A549 treated with CORT108297 at 1 μM for 4 hours (cell line): ENCODE results near the gene CARNS1. TPM values are rescaled to one million over a fixed set of nuclear protein-coding genes. Genes with fewer than 3 reads are reported as not detected.

Source experiments
- total RNA-seq: library from RNA; stranded (reverse); fragments of 200-300 nt; extraction: Qiagen RNA extraction; gene quantifications from 5 replicates; pipeline ENCODE4 v1.2.3, GENCODE V29; 2022

CARNS1 gene, protein sequence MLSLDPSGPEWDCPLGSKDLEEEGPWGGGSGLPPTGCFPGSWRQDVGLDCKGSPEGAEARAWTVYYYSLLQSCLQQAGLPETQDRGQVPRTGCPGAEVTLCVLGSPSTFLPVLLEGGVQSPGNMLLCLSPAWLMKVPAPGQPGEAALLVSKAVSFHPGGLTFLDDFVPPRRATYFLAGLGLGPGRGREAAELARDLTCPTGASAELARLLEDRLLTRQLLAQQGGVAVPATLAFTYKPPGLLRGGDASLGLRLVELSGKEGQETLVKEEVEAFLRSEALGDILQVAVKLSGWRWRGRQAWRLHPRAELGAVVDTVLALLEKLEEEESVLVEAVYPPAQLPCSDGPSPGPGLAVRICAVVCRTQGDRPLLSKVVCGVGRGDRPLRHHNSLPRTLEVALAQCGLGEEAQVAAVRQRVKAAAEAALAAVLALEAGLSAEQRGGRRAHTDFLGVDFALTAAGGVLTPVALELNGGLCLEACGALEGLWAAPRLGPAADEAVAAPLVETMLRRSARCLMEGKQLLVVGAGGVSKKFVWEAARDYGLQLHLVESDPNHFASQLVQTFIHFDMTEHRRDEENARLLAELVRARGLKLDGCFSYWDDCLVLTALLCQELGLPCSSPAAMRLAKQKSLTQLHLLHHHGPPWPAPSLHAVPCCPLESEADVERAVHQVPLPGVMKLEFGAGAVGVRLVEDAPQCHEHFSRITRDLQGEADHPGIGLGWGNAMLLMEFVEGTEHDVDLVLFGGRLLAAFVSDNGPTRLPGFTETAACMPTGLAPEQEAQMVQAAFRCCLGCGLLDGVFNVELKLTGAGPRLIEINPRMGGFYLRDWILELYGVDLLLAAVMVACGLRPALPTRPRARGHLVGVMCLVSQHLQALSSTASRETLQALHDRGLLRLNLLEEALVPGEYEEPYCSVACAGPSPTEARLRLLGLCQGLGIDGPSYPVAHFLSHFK
- 0.09 to 0.29 TPM (median 0.21 TPM) in 5 replicates for total RNA-seq

DNA sequence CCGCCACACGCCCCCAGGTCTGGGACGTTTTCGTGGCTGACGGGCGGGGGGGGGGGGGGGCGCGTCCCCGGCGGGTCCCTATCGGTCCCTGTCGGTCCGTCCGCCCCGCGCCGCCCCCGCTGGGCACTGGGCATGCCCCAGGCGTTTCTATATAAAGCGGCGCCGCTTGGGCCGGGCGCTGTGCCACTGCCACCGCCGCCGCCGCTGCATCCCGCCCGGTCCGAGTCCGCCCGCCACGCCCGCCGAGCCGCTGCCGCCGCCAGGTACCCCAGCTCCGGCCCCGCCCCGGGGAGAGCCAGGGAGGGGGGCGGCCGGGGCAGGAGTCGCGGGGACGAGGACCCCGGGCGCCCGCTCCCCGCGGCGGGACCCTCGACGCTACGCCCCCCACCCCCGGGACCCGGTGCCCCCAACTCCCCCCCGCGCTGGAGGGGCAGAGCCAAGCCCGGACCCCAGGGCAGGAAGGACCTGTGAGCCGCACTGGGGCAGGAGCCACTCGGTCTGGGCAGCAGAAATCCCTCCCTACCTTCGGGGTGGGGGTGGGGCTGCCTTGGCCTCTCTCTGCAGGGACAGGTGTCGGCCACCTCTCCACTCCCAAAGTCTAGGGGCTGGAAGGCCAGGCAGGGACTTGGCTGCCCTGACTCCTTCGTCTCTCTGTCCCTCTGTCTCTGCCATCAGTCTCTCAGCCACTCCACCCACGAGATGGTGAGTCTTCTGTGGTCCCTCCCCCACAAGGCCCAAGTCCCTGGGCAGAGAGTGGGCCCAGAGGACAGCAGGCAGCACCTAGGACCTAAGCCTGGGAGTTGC lies at the start of gene CARNS1:
Gene CARNS1 (plus strand): TSS at position 178 of the 804 bp plus-strand sequence. CDS start 522 bp downstream, at position 700.

DNA sequence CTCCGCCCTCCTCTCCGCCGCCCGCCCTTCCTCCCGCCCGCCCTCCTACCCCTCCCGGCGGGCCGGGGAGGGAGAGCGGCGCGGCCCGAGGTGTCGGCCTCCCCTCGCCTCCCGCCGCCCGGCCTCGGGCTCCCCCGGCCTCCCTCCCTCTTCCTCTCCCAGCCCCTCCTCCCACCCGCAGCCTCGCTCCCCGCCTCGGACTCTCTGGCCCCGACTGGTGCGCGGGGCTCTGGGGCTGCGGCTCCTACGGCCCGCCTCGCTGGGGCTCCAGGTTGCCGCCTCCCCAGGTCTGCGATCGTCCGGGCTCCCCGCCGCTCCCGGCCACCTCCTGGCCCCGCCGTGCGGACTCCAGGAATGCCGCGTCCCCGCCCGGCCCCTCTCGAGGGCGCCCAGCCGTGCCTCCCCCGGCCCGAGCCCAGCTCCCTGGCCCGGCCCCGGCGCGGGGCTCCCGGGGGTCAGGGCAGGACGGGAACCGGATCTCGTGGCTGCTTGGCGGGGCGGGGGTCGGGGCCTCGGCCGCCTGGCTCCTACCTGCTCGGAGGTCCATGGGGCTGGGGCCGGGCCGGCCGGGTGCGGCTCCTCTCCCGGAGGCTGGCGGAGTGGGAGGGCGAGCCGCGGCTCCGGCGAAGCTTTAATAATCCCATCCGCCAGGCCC lies 42.4 kb upstream of the CARNS1 start, which contains the start of gene CLCF1:
Gene CLCF1 (minus strand): TSS at position 606 of the 655 bp plus-strand sequence. CDS start 59 bp downstream, at position 547.

DNA sequence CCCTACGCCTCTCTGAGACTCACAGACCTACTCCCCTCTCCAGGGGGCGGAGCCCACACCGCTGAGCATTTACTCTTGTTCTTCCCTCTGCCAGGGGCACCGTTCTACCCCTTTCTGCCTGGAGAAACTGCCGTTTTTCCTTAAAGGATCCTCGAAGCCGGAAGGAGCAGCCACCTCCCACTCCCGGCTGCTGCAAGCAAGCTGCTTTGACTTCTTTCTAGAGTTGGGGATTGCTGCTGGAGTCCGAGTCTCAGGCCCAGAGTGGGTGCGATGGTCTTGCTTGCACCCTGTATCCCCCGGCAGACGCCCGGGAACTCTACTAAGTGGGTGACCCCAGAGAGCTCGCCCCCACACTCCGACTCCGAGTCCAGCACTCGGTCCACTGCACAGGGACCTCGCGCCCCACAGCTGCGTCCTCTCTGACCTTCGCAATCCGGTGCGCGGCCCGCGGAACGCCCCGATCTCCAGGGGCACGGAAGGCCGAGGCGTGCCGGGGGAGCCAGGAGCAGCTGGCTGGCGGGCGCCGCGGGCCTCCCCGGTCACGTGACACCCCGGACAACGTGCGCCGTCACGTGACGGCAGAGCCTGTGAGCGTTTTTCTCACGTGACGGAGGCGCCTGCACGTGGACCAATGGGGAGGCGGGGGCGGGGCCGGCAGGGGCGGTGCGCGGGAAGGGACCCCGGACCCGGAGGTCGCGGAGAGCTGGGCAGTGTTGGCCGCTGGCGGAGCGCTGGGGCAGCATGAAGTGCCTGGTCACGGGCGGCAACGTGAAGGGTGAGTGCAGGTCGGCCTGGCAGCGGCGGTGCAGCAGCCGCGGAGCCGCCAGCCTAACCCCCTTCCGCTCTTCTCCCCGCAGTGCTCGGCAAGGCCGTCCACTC lies 23.9 kb upstream of the CARNS1 start, which contains the start of gene RAD9A:
Gene RAD9A (plus strand): TSS at position 683 of the 879 bp plus-strand sequence. CDS start 59 bp downstream, at position 742.

DNA sequence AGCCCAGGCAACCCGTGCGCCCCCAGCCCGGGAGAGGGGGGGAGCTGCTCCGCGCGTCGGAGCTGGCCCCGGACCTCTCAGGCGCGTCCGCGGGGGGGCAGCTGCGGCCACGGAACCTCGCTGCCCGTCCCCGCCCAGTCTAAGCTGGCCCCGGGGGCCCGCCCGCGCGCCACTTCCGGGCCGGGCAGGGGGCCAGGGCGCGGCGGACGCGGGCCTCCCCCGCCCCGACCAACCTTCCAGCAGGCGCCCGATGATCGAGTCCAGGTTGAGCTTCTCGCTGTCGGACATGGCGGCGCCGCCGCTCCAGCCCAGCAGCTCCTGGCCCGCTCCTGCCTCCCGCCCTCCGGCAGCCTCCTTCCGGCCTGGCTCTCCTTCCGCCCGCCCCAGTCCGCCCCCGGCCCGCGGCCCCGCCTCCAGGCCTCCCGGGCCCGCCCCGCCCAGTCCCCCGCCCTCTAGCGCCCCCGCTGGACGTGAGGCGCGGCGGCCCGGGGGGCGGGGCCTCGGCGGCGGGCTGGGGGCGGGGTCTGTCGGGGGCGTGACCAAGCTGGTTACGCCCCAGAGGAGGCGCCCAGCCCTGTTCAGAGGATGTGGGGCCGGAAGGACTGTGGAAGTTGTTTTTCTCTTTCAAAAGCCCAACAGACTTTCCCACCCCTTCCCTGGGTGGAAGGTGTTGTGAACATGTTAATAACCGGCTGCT lies 13.8 kb upstream of the CARNS1 start, which contains the start of gene PPP1CA:
Gene PPP1CA (minus strand): TSS at position 364 of the 697 bp plus-strand sequence. CDS start 76 bp downstream, at position 288.

DNA sequence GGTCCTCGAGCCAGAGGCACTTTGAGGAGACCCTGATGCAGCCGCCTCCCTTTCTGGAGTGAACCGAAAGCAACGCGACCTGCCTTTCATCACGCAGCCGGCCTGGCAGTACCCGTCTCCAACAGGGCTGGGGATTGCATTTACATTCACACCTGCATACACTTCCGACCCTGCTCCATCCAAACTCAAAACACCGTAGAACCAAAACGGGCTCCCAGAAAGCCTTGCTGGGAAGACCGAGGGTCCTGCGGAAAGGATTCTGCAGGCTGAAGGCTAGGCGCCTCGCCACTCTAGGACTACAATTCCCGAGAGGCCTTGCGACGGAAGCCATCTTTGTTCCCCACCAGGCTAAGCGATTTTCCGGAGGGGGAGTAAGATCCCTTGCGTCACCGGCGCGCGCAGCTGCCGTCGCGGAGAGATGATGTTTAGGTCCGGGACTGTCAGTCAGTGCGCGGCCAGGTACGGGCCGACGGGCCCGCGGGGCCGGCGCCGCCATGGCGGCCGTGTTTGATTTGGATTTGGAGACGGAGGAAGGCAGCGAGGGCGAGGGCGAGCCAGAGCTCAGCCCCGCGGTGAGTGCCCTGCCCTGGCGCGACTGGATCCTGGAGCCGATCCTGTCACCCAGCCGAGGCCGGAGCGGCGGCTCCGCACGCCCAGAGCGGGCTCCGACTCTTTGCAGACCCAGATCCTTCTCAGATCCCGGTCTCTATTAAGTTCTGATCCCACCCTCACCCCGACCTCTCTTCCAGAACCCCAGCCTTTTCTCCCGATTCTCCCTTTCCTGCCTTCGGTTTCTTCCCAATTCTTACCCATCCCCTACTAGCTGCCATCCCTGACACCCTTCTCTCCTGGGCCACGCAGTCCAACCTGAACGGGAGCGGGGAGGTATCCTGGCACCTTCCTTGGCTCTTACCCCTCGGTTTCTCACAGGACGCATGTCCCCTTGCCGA lies 12.8 kb downstream of the CARNS1 start, which contains the start of gene RPS6KB2:
Gene RPS6KB2 (plus strand): TSS at position 443 of the 950 bp plus-strand sequence. CDS start 52 bp downstream, at position 495.

DNA sequence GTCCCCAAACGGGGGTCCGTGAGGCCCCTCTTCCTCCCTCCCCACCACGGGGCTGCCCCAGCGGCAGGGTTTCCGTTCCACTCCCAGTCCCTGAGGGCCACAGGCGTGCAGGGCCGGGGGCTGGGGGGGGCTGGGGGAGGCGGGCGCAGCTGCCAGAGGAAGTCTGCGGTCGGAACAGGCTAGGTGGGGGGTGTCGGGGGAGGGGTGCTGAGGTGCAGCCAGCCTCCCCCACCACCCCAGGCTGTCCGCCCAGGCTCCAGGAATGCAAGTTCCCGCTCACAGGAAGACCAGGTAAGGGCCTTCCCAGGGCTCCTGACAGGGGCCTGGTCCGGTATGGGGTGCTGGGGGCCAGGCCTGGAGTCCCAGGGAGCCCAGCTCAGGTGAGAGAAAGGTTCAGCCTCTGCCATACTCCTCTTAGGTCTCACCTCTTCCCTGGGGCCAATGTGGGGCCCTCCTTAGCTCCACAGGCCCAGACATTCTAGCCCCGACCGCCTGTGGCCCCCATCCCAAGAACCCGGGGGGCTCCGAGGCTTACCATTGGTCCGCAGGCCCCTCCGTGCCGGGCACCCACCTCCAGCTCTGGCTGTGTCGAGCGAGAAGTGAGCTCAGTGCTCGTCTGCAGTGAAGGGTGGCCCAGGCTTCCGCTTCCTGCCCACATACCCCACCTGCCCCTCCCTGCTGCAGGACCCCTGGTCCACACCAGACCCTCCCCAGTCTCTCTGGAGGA lies 21.8 kb downstream of the CARNS1 start, which contains the start of gene PTPRCAP:
Gene PTPRCAP (minus strand): TSS at position 601 of the 727 bp plus-strand sequence. CDS start 63 bp downstream, at position 538.

DNA sequence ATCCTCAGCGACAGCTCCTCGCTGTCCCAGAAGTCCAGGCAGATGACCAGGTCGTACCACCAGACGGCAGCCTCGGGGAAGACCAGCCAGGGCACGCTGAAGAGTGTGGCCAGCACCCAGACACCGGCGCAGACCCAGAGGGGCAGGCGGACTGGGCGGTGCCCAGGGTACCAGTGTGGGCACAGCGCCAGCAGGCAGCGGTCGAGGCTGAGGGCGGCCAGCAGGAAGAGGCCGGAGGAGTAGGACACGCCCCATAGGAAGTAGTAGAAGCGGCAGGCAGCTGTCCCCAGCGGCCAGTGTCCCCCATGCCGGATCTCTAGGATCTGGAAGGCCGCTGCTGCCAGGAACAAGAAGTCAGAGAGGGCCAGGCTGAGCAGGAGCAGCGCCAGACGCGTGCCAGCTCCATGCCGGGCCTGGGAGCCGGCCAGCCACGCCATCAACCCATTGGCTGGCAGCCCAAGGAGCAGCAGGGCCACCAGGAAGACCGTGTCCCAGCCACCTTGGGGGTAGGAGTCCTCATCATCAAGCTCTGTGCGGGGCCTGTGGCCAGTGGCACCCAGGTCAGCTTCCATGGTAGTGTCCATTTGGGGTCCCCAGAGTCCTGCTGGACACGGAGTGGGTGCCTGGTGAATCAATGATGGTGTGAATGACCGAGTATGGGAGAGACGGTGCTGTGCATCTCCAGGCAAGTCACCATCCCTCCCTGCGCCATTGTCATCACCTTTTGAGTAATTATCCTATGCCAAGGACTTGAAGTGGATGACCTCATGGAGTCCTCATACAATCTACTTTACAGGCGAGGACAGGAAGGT lies 36.9 kb downstream of the CARNS1 start, which contains the start of gene GPR152:
Gene GPR152 (minus strand): TSS at position 589 of the 812 bp plus-strand sequence. CDS start 5 bp downstream, at position 584.

DNA sequence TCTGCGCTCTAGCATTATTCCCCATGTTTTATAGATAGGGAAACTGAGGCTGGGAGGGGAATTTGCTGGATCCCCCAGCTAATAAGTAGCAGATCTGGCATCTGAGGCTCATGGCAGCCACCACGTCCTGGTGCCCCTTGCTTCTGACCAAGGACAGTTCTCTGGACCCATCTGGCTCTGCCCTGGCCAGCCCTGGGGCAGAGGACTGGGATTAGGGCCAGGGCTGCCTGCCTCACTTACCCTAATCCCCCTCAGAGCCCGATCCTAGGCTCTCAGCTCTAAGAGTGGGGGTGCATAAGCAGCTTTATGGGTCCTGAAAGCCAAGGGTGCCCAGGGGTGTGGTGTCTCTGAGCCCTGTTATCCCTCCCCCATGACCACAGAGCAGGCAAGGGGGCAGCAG lies 39.6 kb downstream of the CARNS1 start, which contains the start of gene CABP4:
Gene CABP4 (plus strand): TSS at position 301 of the 400 bp plus-strand sequence. CDS start 70 bp downstream, at position 371.

DNA sequence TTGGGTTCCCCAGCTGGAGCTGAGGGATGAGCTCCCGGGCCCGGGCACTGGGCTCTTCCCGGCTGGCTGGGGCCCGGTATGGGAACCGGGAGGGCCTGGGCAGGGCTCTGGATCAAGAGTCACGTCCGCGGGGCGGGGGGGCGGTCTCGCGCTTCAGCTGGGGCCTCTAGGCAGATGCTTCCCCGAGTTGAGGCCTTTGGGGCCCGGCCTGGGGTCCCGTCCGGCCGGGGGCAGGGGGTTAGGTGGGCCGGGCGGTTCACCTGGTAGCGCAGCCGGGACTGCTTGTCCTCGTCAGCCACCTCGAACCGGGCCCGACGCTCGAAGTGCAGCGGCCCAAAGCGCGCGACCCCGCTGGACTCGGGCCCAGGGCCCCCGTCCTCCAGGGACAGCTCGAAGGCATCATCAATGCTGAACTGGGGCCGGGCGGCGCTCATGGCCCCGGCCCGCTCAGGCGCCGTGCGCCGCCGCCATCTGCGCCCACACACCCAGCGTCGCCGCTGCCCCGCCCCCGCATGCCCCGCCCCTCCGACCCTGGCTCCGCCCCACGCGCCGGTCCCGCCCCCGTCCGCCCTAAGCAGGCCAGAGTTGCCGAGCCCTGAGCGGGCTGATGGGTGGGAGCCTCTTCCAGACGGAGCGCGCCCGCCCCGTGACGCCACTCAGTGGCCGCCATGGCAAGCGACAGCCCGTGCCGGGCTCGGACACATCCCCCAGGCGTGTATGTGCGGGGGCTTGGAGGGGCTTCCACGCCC lies 53.5 kb downstream of the CARNS1 start, which contains the start of gene TMEM134:
Gene TMEM134 (minus strand): TSS at position 493 of the 749 bp plus-strand sequence. CDS start 59 bp downstream, at position 434.

Other genes with a start within 250 kb of the CARNS1 start
- 27.9 to 44.6 TPM (median 42.9 TPM) in 5 replicates for gene GRK2, start 149.2 kb upstream of the CARNS1 start, total RNA-seq
- gene ANKRD13D, start 126.4 kb upstream of the CARNS1 start, total RNA-seq, result 21.4 to 32.0 TPM (median 26.8 TPM) in 5 replicates
- 17.1 to 29.0 TPM (median 27.3 TPM) in 5 replicates for gene SSH3, start 112.1 kb upstream of the CARNS1 start, total RNA-seq
- gene POLD4, start 62.1 kb upstream of the CARNS1 start, total RNA-seq, result 196 to 263 TPM (median 258 TPM) in 5 replicates
- gene CLCF1, start 42.1 kb upstream of the CARNS1 start, total RNA-seq, result 39.1 to 53.1 TPM (median 45.3 TPM) in 5 replicates
- 22.1 to 40.0 TPM (median 36.1 TPM) in 5 replicates for gene RAD9A, start 23.7 kb upstream of the CARNS1 start, total RNA-seq
- gene PPP1CA, start 13.8 kb upstream of the CARNS1 start, total RNA-seq, result 269 to 296 TPM (median 294 TPM) in 5 replicates
- 0.10 to 0.12 TPM (median 0.10 TPM) in 4 of 5 replicates, not detected in the other for gene TBC1D10C, start 11.6 kb upstream of the CARNS1 start, total RNA-seq
- 42.9 to 52.1 TPM (median 51.2 TPM) in 5 replicates for gene RPS6KB2, start 12.8 kb downstream of the CARNS1 start, total RNA-seq
- 0.24 to 0.42 TPM (median 0.32 TPM) in 5 replicates for gene PTPRCAP, start 22.0 kb downstream of the CARNS1 start, total RNA-seq
- 57.1 to 64.4 TPM (median 61.3 TPM) in 5 replicates for gene CORO1B, start 27.8 kb downstream of the CARNS1 start, total RNA-seq
- 0.07 TPM in 1 of 5 replicates, not detected in the others for gene GPR152, start 37.1 kb downstream of the CARNS1 start, total RNA-seq
- gene CABP4, start 39.7 kb downstream of the CARNS1 start, total RNA-seq, result 0.03 TPM in 1 of 5 replicates, not detected in the others
- 43.5 to 66.7 TPM (median 63.8 TPM) in 5 replicates for gene TMEM134, start 53.6 kb downstream of the CARNS1 start, total RNA-seq
- gene AIP, start 67.3 kb downstream of the CARNS1 start, total RNA-seq, result 44.3 to 53.1 TPM (median 48.4 TPM) in 5 replicates
- gene PITPNM1, start 89.7 kb downstream of the CARNS1 start, total RNA-seq, result 38.9 to 60.0 TPM (median 53.9 TPM) in 5 replicates
- gene CDK2AP2, start 92.5 kb downstream of the CARNS1 start, total RNA-seq, result 67.0 to 97.8 TPM (median 95.2 TPM) in 5 replicates
- gene CABP2, start 107.8 kb downstream of the CARNS1 start, total RNA-seq, result not detected in 5 replicates
- gene GSTP1, start 168.1 kb downstream of the CARNS1 start, total RNA-seq, result 1,416 to 1,791 TPM (median 1,766 TPM) in 5 replicates
- 134 to 158 TPM (median 153 TPM) in 5 replicates for gene NDUFV1, start 191.3 kb downstream of the CARNS1 start, total RNA-seq
- gene NUDT8, start 214.3 kb downstream of the CARNS1 start, total RNA-seq, result 5.9 to 14.0 TPM (median 13.1 TPM) in 5 replicates
- gene TBX10, start 224.1 kb downstream of the CARNS1 start, total RNA-seq, result not detected in 5 replicates
- gene ACY3, start 235.1 kb downstream of the CARNS1 start, total RNA-seq, result 0.83 to 1.9 TPM (median 1.3 TPM) in 5 replicates